Endothelial cell of umbilical vein (primary cell): ENCODE data around the gene THUMPD3.
A peak's percentile ranks its signal among the peaks of the same experiment; 100 is the strongest.

ENCODE experiments used
- FOS ChIP-seq: IDR thresholded peaks from 2 replicates; pipeline ENCODE4 v1.6.1; 2011; ENCODE audit warnings: mild to moderate bottlenecking, low read length, moderate library complexity, borderline replicate concordance; ENCODE audit not compliant: insufficient read depth
- GATA2 ChIP-seq: IDR thresholded peaks from 2 replicates; pipeline ENCODE4 v1.7.0; 2011; ENCODE audit warnings: low read depth, mild to moderate bottlenecking, moderate library complexity, mixed read lengths, low read length; ENCODE audit not compliant: insufficient read length, insufficient read depth
- MAX ChIP-seq: IDR thresholded peaks from 2 replicates; pipeline ENCODE4 v1.6.1; 2011; ENCODE audit not compliant: insufficient read depth, insufficient read length
- MYC ChIP-seq: IDR thresholded peaks from one replicate; pipeline ENCODE4 v1.6.1; 2011; ENCODE audit warnings: mild to moderate bottlenecking, low read depth, low read length
- POLR2A ChIP-seq: IDR thresholded peaks from 2 replicates; pipeline ENCODE4 v1.6.1; 2012; ENCODE audit warnings: low read depth, mild to moderate bottlenecking, control low read depth, low read length
- POLR2AphosphoS5 ChIP-seq: IDR thresholded peaks from 2 replicates; pipeline ENCODE4 v1.6.1; 2012; ENCODE audit warnings: low read depth, mild to moderate bottlenecking, control low read depth, low read length, moderate library complexity; ENCODE audit not compliant: insufficient read depth
- TF ChIP-seq, protein P1 (sequence below), 2 donors: IDR thresholded peaks; 1 replicate in 1 of 2; 2 replicates in 1 of 2; pipeline ENCODE4 v1.5.1; 2011; ENCODE audit warnings: low read length in 2 of 2, mild to moderate bottlenecking in 2 of 2, moderate library complexity in 2 of 2, control low read depth in 1 of 2, inconsistent platforms in 1 of 2, low read depth in 1 of 2; ENCODE audit not compliant: insufficient read depth in 1 of 2; ENCODE audit errors: extremely low read depth in 1 of 2

- TF ChIP-seq POLR2A (peak; percentile 39), POLR2AphosphoS5 (peak; percentile 41), GATA2 (no peak), MYC (no peak), MAX (no peak), FOS (no peak)
- TF ChIP-seq, protein P1, sequence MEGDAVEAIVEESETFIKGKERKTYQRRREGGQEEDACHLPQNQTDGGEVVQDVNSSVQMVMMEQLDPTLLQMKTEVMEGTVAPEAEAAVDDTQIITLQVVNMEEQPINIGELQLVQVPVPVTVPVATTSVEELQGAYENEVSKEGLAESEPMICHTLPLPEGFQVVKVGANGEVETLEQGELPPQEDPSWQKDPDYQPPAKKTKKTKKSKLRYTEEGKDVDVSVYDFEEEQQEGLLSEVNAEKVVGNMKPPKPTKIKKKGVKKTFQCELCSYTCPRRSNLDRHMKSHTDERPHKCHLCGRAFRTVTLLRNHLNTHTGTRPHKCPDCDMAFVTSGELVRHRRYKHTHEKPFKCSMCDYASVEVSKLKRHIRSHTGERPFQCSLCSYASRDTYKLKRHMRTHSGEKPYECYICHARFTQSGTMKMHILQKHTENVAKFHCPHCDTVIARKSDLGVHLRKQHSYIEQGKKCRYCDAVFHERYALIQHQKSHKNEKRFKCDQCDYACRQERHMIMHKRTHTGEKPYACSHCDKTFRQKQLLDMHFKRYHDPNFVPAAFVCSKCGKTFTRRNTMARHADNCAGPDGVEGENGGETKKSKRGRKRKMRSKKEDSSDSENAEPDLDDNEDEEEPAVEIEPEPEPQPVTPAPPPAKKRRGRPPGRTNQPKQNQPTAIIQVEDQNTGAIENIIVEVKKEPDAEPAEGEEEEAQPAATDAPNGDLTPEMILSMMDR (IDR thresholded peaks at IDR 0.05; ENCODE audit: extremely low read depth in 1 of 2, insufficient read depth in 1 of 2, low read depth in 1 of 2, low read length in 2 of 2): no peak
These were observed 24.4 kb downstream of the THUMPD3 start for GRCh38 chr3:9387322-9387655.
